ENCODE data around the gene NIPBL. TPM values are rescaled to one million over a fixed set of nuclear protein-coding genes. Genes with fewer than 3 reads are reported as not detected.

The NIPBL gene
- total RNA-seq, 1 experiment from 2014 or later, result 43.6 TPM

- no peaks in the 10 kb centered on the region for H3K27me3 ChIP-seq
- no peak overlapping the region for H3K4me3 ChIP-seq
- peaks cover 43% of the 10 kb centered on the region for H3K36me3 ChIP-seq
- H3K4me1 ChIP-seq, result no peaks in the 10 kb centered on the region
- H3K9me3 ChIP-seq (replicated peaks), result no peaks in the 10 kb centered on the region
- DNase-seq, result no peak
- H3K27ac ChIP-seq, result no peak overlapping the region
Measured at GRCh38 chr5:37037840-37038239, 161.3 kb downstream of the NIPBL start.

- no peak for DNase-seq
- Histone ChIP-seq H3K4me1 (no peaks in the 10 kb centered on the region), H3K36me3 (peaks cover 34% of the 10 kb centered on the region), H3K4me3 (no peak overlapping the region), H3K27me3 (no peaks in the 10 kb centered on the region), H3K27ac (no peak overlapping the region), H3K9me3 (replicated peaks) (no peaks in the 10 kb centered on the region)
Measured at GRCh38 chr5:37039824-37040223, 163.3 kb downstream of the NIPBL start.

- DNase-seq, result peak in 1 of 2 experiments; percentile 10
- Histone ChIP-seq H3K4me1 (no peaks in the 10 kb centered on the region), H3K27ac (no peak overlapping the region), H3K9me3 (replicated peaks) (no peaks in the 10 kb centered on the region), H3K4me3 (no peak overlapping the region), H3K27me3 (no peaks in the 10 kb centered on the region), H3K36me3 (peaks cover 38% of the 10 kb centered on the region)
Measured at GRCh38 chr5:37043693-37044092, 167.1 kb downstream of the NIPBL start.

GRCh38 chr5:37044120-37044519 is 167.6 kb downstream of the NIPBL start:
- H3K4me3 ChIP-seq, result no peak overlapping the region
- peaks cover 38% of the 10 kb centered on the region for H3K36me3 ChIP-seq
- no peak overlapping the region for H3K27ac ChIP-seq
- no peaks in the 10 kb centered on the region for H3K9me3 ChIP-seq (replicated peaks)
- DNase-seq, result no peak
- H3K4me1 ChIP-seq, result no peaks in the 10 kb centered on the region
- no peaks in the 10 kb centered on the region for H3K27me3 ChIP-seq

- H3K27me3 ChIP-seq, result no peaks in the 10 kb centered on the region
- no peaks in the 10 kb centered on the region for H3K4me1 ChIP-seq
- H3K36me3 ChIP-seq, result peaks cover 37% of the 10 kb centered on the region
- no peak for DNase-seq
- no peak overlapping the region for H3K4me3 ChIP-seq
- H3K9me3 ChIP-seq (replicated peaks), result no peaks in the 10 kb centered on the region
- no peak overlapping the region for H3K27ac ChIP-seq
Measured at GRCh38 chr5:37045703-37046102, 169.1 kb downstream of the NIPBL start.

- DNase-seq, result no peak
- H3K4me3 ChIP-seq, result no peak overlapping the region
- no peaks in the 10 kb centered on the region for H3K4me1 ChIP-seq
- H3K36me3 ChIP-seq, result peaks cover 55% of the 10 kb centered on the region
- H3K27ac ChIP-seq, result no peak overlapping the region
- H3K27me3 ChIP-seq, result no peaks in the 10 kb centered on the region
- H3K9me3 ChIP-seq (replicated peaks), result no peaks in the 10 kb centered on the region
Measured at GRCh38 chr5:37047947-37048346, 171.4 kb downstream of the NIPBL start.

GRCh38 chr5:37054391-37054790 is 177.8 kb downstream of the NIPBL start:
- DNase-seq, result no peak
- peaks cover 69% of the 10 kb centered on the region for H3K36me3 ChIP-seq

GRCh38 chr5:37055383-37055990 is 178.9 kb downstream of the NIPBL start:
- H3K27me3 ChIP-seq, result no peaks in the 10 kb centered on the region
- H3K36me3 ChIP-seq, result peaks cover 71% of the 10 kb centered on the region

More at GRCh38 chr5:37054391-37054790, 177.8 kb downstream of the NIPBL start:
- H3K4me1 ChIP-seq, result no peaks in the 10 kb centered on the region
- no peaks in the 10 kb centered on the region for H3K27me3 ChIP-seq
- H3K9me3 ChIP-seq (replicated peaks), result no peaks in the 10 kb centered on the region
- no peak overlapping the region for H3K27ac ChIP-seq
- H3K4me3 ChIP-seq, result no peak overlapping the region

GRCh38 chr5:37056762-37057161 is 180.2 kb downstream of the NIPBL start:
- DNase-seq, result no peak
- no peak overlapping the region for H3K27ac ChIP-seq
- no peak overlapping the region for H3K4me3 ChIP-seq
- peaks cover 70% of the 10 kb centered on the region for H3K36me3 ChIP-seq
- no peaks in the 10 kb centered on the region for H3K4me1 ChIP-seq
- no peaks in the 10 kb centered on the region for H3K9me3 ChIP-seq (replicated peaks)
- H3K27me3 ChIP-seq, result no peaks in the 10 kb centered on the region

More at GRCh38 chr5:37055383-37055990, 178.9 kb downstream of the NIPBL start:
- Histone ChIP-seq H3K27ac (no peak overlapping the region), H3K4me3 (no peak overlapping the region), H3K9me3 (replicated peaks) (no peaks in the 10 kb centered on the region), H3K4me1 (no peaks in the 10 kb centered on the region)
- no peak for DNase-seq

- Histone ChIP-seq H3K9me3 (replicated peaks) (no peaks in the 10 kb centered on the region), H3K36me3 (peaks cover 67% of the 10 kb centered on the region), H3K4me1 (no peaks in the 10 kb centered on the region), H3K27ac (no peak overlapping the region), H3K4me3 (no peak overlapping the region), H3K27me3 (no peaks in the 10 kb centered on the region)
- DNase-seq, result no peak
Measured at GRCh38 chr5:37060030-37060429, 183.5 kb downstream of the NIPBL start.

GRCh38 chr5:37063739-37064138 is 187.2 kb downstream of the NIPBL start:
- no peak for DNase-seq
- Histone ChIP-seq H3K9me3 (replicated peaks) (no peaks in the 10 kb centered on the region), H3K36me3 (peaks cover 60% of the 10 kb centered on the region), H3K4me3 (no peak overlapping the region), H3K27ac (no peak overlapping the region), H3K27me3 (no peaks in the 10 kb centered on the region), H3K4me1 (no peaks in the 10 kb centered on the region)

- no peaks in the 10 kb centered on the region for H3K9me3 ChIP-seq (replicated peaks)
- H3K27me3 ChIP-seq, result no peaks in the 10 kb centered on the region
- no peaks in the 10 kb centered on the region for H3K4me1 ChIP-seq
- DNase-seq, result no peak
- no peak overlapping the region for H3K27ac ChIP-seq
- H3K4me3 ChIP-seq, result no peak overlapping the region
- H3K36me3 ChIP-seq, result peaks cover 53% of the 10 kb centered on the region
Measured at GRCh38 chr5:37064442-37064841, 187.9 kb downstream of the NIPBL start.

- DNase-seq, result no peak
- Histone ChIP-seq H3K9me3 (replicated peaks) (no peaks in the 10 kb centered on the region), H3K36me3 (peaks cover under 1% of the 10 kb centered on the region; the same call in 1 of the 2 replicates), H3K27me3 (no peaks in the 10 kb centered on the region), H3K4me1 (no peaks in the 10 kb centered on the region), H3K4me3 (no peak overlapping the region), H3K27ac (no peak overlapping the region)
Measured at GRCh38 chr5:37071487-37071886, 194.9 kb downstream of the NIPBL start.

- Histone ChIP-seq H3K27ac (no peak overlapping the region), H3K4me3 (no peak overlapping the region), H3K9me3 (replicated peaks) (no peaks in the 10 kb centered on the region), H3K27me3 (no peaks in the 10 kb centered on the region), H3K4me1 (no peaks in the 10 kb centered on the region), H3K36me3 (no peaks in the 10 kb centered on the region; the same call in 1 of the 2 replicates)
- peak in 1 of 2 experiments; percentile 14 for DNase-seq
Measured at GRCh38 chr5:37071901-37072581, 195.5 kb downstream of the NIPBL start.

- Histone ChIP-seq H3K27ac (no peak overlapping the region), H3K36me3 (peaks cover 13% of the 10 kb centered on the region; the same call in 1 of the 2 replicates), H3K4me1 (no peaks in the 10 kb centered on the region), H3K4me3 (no peak overlapping the region), H3K9me3 (replicated peaks) (no peaks in the 10 kb centered on the region), H3K27me3 (no peaks in the 10 kb centered on the region)
- no peak for DNase-seq
Measured at GRCh38 chr5:37075399-37075950, 198.9 kb downstream of the NIPBL start.

Measured in SJCRH30 (cell line).